ENCODE measurements around the gene EHMT1. TPM values are rescaled to one million over a fixed set of nuclear protein-coding genes. Genes with fewer than 3 reads are reported as not detected.

The EHMT1 gene
- total RNA-seq, 1 donor from 2014 or later: 45.3 TPM

GRCh38 chr9:137851516-137852267 is 232.9 kb downstream of the EHMT1 start:
- Histone ChIP-seq H3K36me3 (ENCODE audit: control insufficient read depth, insufficient read depth, low read length) (no peaks in the 10 kb centered on the region), H3K27me3 (ENCODE audit: control insufficient read depth, insufficient read depth, low read length) (no peaks in the 10 kb centered on the region), H3K4me3 (ENCODE audit: low read depth, low read length) (no peak overlapping the region)
- DNase-seq (ENCODE audit: low read depth): no peak
- TF ChIP-seq CTCF (IDR thresholded peaks at IDR 0.05; ENCODE audit: insufficient read depth, low read length, severe bottlenecking): no peak
- no peak for FAIRE-seq

GRCh38 chr9:137853392-137853995 is 234.7 kb downstream of the EHMT1 start:
- no peak for TF ChIP-seq CTCF (IDR thresholded peaks at IDR 0.05; ENCODE audit: insufficient read depth, low read length, severe bottlenecking)
- DNase-seq (ENCODE audit: low read depth): no peak
- no peaks in the 10 kb centered on the region for H3K27me3 ChIP-seq (ENCODE audit: control insufficient read depth, insufficient read depth, low read length)
- H3K4me3 ChIP-seq (ENCODE audit: low read depth, low read length): no peak overlapping the region
- no peak for FAIRE-seq
- no peaks in the 10 kb centered on the region for H3K36me3 ChIP-seq (ENCODE audit: control insufficient read depth, insufficient read depth, low read length)

- DNase-seq (ENCODE audit: low read depth) (no peak), FAIRE-seq (no peak)
- H3K36me3 ChIP-seq (ENCODE audit: control insufficient read depth, insufficient read depth, low read length): no peaks in the 10 kb centered on the region
- no peak for TF ChIP-seq CTCF (IDR thresholded peaks at IDR 0.05; ENCODE audit: insufficient read depth, low read length, severe bottlenecking)
- H3K4me3 ChIP-seq (ENCODE audit: low read depth, low read length): no peak overlapping the region
- no peaks in the 10 kb centered on the region for H3K27me3 ChIP-seq (ENCODE audit: control insufficient read depth, insufficient read depth, low read length)
Observed at GRCh38 chr9:137860361-137860760, 241.6 kb downstream of the EHMT1 start.

GRCh38 chr9:137865581-137866145 is 246.9 kb downstream of the EHMT1 start:
- Histone ChIP-seq H3K36me3 (ENCODE audit: control insufficient read depth, insufficient read depth, low read length) (no peaks in the 10 kb centered on the region), H3K4me3 (ENCODE audit: low read depth, low read length) (no peak overlapping the region), H3K27me3 (ENCODE audit: control insufficient read depth, insufficient read depth, low read length) (no peaks in the 10 kb centered on the region)
- DNase-seq (ENCODE audit: low read depth): no peak
- FAIRE-seq: no peak
- no peak for TF ChIP-seq CTCF (IDR thresholded peaks at IDR 0.05; ENCODE audit: insufficient read depth, low read length, severe bottlenecking)

- no peak for TF ChIP-seq CTCF (IDR thresholded peaks at IDR 0.05; ENCODE audit: insufficient read depth, low read length, severe bottlenecking)
- no peaks in the 10 kb centered on the region for H3K27me3 ChIP-seq (ENCODE audit: control insufficient read depth, insufficient read depth, low read length)
- peak; percentile 7 for FAIRE-seq
Observed at GRCh38 chr9:137866226-137867141, 247.7 kb downstream of the EHMT1 start.

More at GRCh38 chr9:137866226-137867141, 247.7 kb downstream of the EHMT1 start:
- Histone ChIP-seq H3K4me3 (ENCODE audit: low read depth, low read length) (no peak overlapping the region), H3K36me3 (ENCODE audit: control insufficient read depth, insufficient read depth, low read length) (no peaks in the 10 kb centered on the region)
- DNase-seq (ENCODE audit: low read depth): no peak

Data from bronchial epithelial cell (primary cell).